GM18867 (cell line): ENCODE results near the gene WDR18.
"Not testable (repeated sequence)": the region's sequence is repeated elsewhere in the genome, so short reads cannot be mapped to it uniquely, and the experiment has no call there.

Experiments used
- ATAC-seq: cut with Tn5 transposase; IDR thresholded peaks from one replicate; pipeline ENCODE4 v1.9.1; 2021; ENCODE audit warnings: mild to moderate bottlenecking, moderate library complexity; ENCODE audit not compliant: unreplicated experiment

The WDR18 gene

DNA sequence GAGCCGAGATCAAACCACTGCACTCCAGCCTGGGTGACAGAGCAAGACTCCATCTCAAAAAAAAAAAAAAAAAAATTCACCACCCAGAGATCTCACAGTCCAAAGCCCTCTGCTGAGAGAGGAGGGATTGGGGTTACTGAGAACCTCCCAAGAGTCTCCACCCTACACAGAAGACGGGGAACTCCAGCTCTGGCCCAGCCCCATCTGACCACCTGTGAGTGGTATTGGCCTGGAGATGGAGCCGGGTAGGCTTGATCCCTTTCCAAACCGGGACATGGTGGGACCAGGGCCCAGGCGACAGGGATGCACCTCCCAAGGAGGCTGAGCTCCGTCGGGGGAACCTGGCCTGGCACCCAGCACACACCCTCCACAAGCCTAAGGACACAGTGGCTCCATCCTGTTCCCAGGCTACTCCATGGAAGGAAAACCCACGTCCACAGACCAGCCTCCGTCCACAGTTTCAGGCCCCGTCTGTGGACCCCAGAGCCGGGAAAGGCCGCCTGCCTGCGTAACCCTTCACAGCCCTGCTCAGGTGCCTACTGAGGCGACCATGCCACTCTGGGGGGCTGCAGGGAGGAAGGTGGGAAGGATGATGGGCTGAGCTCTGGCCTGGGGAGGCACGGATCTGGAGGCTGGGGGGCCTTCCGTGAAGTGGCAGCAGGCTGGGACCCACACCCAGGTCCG, 34.9 kb downstream of the WDR18 start:
- no peak for ATAC-seq

DNA sequence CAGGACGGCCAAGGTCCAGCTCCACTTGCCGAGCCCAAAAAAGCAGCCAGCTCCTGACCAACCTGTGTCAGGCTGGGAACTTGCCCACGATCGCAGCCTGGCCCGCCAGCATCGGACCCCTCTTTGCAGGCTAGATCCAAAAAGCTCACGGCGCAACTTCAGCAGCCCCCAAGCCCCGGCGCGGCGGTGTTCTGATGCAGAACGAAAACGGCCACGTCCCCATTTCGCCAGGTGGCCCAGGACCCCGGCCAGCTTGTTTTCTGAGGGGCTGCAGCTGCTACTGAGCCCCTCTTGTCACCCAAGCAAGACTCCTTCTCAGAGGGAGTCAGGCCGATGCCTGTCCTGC, 35.4 kb downstream of the WDR18 start:
- ATAC-seq = no peak

DNA sequence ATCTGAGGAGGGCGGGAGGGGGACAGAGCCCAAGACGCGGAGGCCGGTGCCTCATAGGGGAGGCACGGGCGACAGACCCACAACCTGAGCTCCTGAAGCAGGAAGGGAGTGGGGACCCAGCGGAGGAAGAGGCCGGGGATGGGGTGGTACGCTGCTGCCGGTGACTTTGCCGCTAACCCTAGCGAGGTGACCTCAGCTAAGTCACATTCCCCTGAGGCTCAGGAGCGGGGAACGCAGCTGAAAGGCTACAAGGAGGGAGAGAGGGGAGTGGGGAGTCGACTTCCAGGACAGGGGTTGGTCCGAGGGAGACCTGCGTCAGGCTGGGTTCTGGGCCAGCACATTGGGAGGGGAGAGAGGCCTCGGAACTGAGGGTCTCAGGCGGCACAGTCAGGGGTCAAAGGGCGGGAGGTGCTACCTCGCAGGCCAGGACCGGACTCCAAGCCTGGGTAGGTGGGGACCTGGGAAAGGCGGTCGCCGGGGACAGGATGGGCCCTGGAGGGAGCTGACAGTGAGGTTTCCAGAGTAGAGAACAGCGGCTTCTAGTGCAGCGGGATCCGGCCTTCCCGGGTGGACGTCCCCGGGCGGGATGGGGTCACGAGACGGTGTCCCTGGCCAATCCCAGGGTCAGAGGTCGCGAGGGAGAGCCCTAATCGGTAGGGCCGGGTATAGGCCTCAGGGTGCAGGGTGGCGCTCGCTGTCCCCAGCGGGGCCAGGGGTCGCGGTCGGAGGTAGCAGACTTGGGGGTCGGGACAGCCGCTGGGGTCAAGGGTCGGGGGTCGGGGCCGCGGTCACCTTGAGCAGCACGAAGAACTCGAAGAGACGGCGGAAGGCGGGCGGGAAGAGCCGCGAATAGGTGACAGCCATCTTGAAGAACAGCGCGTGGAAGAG, 36.1 kb downstream of the WDR18 start:
- ATAC-seq = peak; percentile 0

DNA sequence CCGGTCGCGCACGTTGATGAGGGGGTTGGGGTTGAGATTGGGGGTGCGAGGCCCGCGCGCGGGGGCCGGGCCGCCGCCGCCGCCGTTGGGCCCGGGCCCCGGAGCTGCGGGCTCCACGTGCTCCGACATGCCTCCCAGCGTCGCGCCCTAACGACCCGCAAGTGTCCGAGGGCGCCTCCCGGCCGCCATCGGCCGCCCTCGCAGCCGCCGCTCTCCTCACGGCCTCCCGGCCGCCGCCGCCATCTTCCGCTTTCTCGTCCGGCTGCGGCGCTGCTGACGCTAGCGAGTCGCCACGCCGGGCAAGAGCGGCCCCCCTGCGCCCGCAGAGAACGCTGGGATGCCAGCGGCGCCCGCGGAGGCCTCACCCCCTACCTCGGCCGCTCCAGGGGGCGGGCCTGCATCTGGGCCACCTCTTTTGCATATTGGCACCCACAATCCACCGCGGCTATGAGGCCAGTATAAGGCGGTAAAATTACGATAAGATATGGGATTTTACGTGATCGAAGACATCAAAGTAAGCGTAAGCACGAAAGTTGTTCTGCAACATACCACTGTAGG, 36.8 kb downstream of the WDR18 start, which contains the start of gene TMEM259:
TMEM259 (minus strand) TSS at position 256 of the 558 bp plus-strand sequence; CDS start at position 129, 127 bp downstream.
- ATAC-seq = peak; percentile 80

DNA sequence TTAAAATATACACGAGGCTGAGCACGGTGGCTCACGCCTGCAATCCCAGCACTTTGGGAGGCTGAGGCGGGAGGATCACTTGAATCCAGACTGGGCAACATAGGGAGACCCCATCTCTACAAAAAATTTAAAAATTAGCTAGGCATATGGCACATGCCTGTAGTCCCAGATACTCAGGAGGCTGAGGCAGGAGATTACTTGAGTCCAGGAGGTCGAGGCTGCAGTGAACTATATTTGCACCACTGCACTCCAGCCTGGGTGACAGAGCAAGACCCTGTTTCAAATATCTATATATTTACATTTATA, 39.7 kb downstream of the WDR18 start:
- not testable (repeated sequence) for ATAC-seq

DNA sequence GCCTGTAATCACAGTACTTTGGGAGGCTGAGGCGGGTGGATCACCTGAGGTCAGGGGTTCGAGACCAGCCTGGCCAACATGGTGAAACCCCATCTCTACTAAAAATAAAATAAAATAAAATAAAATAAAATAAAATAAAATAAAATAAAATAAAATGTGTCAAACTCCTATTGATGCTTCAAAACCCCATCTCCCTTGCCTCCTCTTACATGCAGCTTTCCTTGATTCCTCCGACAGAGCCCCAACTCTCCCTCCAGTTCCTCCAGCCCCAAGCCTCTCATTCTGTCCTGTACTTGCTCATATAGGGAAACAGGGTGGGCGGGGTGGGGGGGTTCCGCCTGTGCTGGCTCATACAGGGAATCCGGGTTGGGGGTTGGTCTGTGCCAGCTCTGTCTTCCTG, 40.9 kb downstream of the WDR18 start:
- not testable (repeated sequence) for ATAC-seq

DNA sequence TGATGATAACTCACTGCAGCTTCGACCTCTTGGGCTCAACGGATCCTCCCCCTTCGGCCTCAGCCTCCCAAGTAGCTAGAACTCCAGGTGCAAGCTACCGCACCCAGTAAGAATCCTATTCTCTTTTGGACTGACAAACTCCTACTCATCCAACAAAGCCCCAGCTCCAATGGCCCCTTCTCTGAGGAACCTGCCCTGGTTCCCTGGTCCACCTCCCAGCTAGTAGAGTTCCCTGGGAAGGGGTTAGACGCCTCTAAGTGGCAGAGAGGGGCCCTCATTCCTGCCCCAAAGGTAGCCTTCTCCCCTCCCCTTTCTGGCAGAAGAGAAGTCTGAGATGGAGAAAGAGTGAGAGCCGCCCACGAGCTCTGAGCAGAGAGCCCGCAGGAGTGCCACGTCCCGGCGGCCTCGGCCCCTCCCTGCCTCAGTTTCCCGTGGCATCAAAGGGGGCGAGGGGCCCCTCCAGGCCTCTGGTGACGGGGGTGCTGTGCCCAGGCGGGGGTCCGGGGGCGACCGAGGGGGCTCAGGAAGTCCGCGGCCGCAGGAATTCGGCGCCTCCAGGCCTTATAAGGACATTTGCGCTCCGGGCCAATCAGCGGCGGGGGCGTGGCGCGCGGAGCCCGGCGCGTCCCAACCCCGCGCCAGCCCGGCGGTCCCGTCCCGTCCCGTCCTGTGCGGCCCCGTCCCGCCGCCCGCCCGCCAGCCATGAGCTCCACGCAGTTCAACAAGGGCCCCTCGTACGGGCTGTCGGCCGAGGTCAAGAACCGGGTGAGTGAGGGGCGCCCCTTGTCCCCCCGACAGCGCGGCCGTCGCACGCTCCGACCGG, 42.0 kb downstream of the WDR18 start, which contains the start of gene CNN2:
CNN2 (plus strand) TSS at position 649 of the 823 bp plus-strand sequence; CDS start at position 703, 54 bp downstream.
- peak; percentile 48 for ATAC-seq

DNA sequence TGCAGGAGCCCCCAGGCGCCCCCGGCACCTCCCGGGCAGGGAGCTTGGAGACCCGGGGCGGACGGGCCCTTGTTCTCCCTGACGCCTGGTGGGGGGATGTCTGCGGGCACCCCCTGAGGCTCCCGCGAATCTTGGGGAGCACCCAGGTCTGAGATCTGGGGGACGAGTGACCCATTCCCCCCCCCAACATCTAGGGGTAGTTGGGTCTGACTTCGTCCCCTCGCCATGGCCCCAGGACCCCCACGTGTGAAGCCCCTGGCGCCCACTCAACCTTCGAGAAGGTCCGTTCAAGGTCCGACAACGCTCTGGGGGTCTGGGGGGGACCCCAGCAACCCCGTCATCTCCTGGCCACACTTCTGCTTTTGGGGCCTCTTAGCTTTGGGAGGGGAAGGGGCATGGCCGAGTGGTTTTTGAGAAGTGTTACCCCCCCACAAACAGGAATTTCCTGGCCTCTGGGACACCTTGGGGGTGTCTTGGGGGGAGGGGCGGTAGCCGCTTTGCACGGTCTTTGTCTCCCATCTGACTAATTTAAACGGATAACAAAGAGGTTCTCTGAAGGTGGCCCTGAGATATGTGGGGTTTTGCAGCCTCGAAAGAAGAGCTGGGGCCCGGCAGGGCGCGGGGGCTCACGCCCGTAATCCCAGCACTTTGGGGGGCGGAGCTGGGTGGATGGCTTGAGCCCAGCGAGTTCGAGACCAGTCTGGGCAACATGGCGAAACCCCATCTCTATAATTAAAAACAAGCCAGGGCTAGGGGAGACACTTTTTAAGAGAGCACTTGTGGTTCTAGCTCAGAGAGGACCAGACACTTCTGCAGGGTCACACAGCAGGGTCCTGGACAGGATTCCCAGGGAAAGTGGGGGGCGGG, 42.9 kb downstream of the WDR18 start:
- ATAC-seq = peak; percentile 1

DNA sequence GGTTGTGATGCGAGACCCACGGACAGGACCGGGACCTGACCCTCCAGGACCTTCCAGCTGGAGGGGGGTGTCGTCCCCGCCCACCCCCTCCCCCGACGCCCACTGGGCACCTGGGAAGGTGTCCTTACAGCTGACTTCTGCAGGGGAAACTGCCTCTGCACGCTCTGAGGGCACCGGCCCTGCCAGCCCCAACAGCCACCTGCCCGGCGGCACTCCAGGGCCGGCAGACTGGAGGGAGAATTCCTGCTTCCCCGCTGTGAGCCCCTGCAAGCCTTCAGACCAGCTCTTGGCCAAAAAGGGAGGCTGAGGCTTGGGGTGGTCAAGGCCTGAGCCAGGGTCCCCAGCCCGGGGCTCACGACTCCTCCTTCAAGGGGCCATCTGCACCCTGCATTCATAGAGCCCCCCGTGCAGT, 43.5 kb downstream of the WDR18 start:
- no peak for ATAC-seq

DNA sequence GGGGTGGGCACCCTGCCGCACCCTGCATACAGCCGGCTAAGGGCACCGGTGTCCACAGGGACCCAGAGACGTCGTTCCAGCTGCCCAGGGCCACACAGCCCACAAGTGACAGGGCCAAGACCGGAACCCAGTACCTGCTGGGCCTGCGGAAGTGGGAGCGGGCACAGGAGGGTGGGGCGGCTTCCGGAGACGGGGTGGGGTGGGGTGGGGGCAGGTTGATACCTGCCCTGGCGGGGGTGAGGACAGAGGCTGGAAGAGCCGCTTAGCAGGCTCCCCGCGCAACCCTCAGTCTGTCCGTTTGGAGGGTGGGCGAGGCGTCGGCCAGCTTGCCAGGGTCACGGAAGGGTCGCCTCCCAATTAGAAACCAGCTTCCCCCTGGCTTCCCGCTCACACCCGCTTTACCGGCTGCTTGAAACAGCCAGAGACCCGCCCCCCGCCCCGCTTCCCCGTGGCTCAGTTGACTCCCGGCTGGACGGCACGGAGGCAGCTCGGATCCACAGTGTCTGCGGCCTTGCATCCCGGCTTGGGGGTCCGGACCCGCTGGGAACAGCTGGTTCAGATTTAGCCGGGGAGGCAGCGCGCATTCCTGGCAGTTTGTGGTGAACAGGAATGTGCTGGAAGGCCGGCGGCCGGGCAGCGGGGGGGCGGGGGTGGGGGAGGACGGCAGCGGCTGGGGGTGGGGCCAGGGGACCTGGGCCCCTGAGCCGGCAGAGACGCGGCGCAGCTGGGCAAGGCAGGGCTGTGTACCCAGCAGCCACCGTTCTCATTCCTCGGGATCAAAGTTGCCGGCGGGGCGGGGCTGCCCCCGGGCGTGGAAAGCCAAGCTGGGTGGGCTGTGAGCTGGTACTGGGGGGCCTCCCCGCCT, 44.1 kb downstream of the WDR18 start:
- no peak for ATAC-seq

DNA sequence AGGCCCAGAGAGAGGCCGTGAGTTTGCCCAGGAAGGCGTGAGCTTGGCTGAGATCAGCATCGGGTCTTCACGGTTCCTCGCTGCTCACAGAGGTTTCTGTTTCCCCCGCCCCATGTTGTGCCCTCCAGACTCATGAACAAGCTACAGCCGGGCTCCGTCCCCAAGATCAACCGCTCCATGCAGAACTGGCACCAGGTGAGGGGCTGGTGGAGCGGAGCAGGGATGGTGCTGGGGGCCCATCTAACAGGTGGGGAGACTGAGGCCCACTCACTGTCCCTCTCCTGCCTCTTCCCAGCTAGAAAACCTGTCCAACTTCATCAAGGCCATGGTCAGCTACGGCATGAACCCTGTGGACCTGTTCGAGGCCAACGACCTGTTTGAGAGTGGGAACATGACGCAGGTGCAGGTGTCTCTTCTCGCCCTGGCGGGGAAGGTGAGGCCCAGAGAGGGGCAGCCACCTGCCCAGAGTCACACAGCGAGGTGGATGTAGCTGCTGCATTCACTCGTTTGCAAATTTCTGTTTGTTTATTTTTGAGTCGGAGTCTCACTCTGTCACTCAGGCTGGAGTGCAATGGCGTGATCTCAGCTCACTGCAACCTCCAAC, 48.2 kb downstream of the WDR18 start:
- no peak for ATAC-seq

DNA sequence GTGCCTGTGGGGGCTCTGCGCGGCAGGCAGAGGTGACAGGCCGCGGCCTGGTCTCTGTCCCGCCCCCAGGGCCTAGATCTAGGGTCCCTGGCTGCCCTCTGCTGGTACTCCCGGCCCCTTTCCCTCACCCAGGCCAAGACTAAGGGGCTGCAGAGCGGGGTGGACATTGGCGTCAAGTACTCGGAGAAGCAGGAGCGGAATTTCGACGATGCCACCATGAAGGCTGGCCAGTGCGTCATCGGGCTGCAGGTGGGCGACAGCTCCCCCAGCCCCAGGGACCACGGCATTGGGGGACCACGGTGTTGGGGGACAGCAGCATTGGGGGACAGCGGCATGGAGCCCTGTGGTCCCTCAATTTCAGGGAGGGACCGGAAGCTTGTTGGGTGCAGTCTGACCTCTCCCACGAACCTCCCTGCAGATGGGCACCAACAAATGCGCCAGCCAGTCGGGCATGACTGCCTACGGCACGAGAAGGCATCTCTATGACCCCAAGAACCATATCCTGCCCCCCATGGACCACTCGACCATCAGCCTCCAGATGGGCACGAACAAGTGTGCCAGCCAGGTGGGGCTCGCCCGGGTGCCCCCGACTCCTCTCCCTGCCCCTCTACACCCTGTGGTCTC, 52.0 kb downstream of the WDR18 start:
- ATAC-seq = no peak

DNA sequence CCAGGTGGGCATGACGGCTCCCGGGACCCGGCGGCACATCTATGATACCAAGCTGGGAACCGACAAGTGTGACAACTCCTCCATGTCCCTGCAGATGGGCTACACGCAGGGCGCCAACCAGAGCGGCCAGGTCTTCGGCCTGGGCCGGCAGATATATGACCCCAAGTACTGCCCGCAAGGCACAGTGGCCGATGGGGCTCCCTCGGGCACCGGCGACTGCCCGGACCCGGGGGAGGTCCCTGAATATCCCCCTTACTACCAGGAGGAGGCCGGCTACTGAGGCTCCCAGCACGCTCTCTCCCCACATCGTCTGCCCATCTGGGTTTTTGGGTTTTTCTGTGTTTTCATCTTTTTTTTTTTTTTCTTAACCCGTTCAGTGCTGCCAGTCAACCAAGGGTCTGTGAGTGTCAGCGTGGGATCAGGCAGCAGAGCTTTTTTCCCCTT, 53.5 kb downstream of the WDR18 start:
- no peak for ATAC-seq

DNA sequence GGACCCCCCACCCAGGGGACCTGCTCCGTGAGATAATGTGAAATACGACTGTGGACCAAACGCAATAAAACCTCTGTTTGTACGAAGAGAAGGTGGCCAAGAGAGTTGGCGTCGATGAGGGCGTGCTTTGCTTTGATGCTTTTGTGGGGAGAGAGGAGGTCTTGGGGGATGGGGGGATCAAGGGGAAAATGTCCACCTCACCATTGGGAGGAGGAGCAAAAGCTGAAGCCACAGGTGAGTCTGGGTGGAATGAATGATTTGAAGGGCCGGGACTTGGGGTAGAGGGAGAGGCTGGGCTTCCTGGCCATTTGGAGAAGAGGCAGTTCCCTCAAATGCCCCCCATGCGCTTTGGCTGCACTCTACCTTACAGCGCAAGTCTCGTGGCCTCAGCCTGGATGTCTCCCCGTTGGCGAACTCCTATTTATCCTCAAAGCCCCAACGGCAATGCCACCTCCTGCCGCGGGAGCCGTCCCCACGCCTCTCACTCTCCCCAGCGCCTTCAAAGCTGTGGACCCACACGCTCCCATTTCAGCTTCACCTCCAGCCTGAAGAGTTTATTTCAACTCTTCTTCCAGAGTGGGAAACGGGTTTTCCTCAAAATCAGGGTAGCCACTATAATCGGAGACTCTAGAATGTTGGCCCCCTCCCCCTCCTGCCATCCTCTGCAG, 55.0 kb downstream of the WDR18 start:
- no peak for ATAC-seq

DNA sequence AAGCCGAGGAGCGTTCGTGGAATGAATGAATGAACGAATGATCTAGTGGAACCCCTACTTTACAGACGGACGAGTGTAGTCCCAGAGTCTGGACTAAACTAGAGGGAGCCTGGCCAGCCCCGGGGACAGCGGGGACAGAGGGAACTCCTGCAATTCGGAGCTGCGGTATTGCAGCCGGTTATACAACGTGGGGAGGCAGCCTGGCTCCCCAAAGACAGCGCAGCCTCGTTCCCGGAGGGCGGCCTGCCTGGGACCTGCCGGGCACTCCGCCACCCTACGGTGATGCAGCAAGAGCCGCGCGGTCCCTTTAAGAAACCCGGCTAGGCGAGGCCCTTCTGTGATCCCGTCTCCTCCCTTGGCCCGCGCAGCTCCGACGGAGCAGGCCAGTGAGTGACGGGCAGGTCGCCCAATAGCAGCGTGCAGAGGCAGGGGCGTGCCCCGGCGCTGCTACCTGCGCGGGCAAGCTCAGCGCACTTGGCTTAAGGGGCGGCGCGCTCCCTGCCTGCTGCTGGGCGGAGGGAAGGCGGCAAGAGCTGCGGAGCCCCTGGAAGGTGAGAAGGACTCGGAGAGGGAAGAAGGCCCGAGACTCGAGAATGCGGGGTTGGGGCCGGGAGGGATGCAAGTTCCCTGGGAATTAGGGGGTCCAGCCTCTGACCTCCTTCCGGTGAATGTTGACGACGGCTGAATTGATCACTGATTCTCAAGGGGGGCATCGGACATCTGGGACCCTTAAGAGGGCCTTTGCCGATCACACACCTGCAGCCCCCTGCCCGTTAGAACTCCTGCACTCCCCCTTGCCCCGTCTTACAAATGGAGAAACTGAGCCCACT, 55.7 kb downstream of the WDR18 start, which contains the start of gene ABCA7:
ABCA7 (plus strand) TSS at position 462 of the 830 bp plus-strand sequence. CDS start 1,255 bp downstream, outside the sequence.
- peak; percentile 66 for ATAC-seq

DNA sequence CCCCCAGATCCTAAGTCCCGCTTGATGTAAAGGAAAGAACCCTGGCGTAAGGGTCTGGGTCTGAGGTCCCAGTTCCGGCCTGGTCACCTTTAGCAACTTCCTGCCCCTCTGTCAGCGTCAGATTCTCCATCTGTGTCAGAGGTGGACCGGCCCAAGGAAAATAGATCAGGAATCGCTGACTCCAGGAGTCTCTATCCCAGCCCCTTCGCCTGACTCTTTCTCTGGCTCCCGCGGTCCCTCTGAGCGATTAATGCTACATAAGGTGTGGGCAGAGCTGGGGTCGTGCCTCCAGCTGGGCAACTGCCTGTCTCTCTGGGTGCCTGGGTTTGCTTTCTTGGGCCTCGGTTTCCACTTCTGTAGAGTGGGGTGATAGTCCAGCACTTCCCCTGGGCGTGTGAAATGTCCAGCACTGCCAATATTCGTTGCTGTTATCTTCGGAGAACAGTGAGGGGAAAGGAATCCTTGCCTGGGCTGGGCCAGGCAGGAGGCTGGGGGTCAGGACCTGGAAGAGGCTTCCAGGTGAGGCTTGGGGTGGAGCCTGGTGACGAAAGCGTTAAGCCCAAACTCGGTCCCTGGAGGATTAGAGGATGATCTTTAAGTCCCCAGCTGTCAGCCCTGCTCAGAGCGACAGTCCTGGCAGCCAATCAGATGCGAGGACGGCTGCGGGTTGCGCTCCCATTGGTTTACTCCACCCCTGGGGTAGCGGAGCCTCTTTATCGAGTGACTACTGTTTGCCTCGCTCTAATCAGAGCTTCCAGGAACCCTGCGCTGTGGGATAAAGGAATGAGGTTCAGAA, 56.5 kb downstream of the WDR18 start:
- ATAC-seq = peak; percentile 52
